SU-DHL-6 (cell line): Measurements from ENCODE around the gene SRP54.

Experiments used
- CTCF ChIP-seq: fragments of 200-600 bp; sonication (generic); IDR thresholded peaks from one replicate; pipeline ENCODE4 v1.5.1; 2017; ENCODE audit warnings: antibody characterized with exemption, mild to moderate bottlenecking, low read length, moderate library complexity; ENCODE audit not compliant: insufficient read depth, poor library complexity, severe bottlenecking
- EZH2phosphoT487 ChIP-seq: fragments of 200-600 bp; sonication (generic), shearing (Covaris generic); conservative IDR thresholded peaks from 2 replicates; pipeline ENCODE4 v1.6.1; 2018; ENCODE audit warnings: mild to moderate bottlenecking, antibody characterized with exemption, low read length, moderate library complexity, mixed read lengths

GRCh38 chr14:35001621-35002020, 18.8 kb downstream of the SRP54 start:
- TF ChIP-seq CTCF, result no peak
- TF ChIP-seq EZH2phosphoT487, result no peak
